Activated naive CD4-positive, alpha-beta T cell (primary cell): ENCODE data around the gene DSCAML1.

Experiments used
- DNase-seq, 4 experiments: peaks; one replicate each; lab custom pipeline; 2025; lab: John Stamatoyannopoulos, UW

DSCAML1 gene

GRCh38 chr11:117832511-117832910 is 35.5 kb upstream of the DSCAML1 start:
- DNase-seq: no peak

- DNase-seq: no peak
Observed at GRCh38 chr11:117831661-117832415, 34.8 kb upstream of the DSCAML1 start.

GRCh38 chr11:117830674-117831351 is 33.8 kb upstream of the DSCAML1 start:
- no peak for DNase-seq

- DNase-seq: no peak
Observed at GRCh38 chr11:117830072-117830471, 33.1 kb upstream of the DSCAML1 start.

- no peak for DNase-seq
Observed at GRCh38 chr11:117829369-117829725, 32.3 kb upstream of the DSCAML1 start.

GRCh38 chr11:117828611-117829368 is 31.8 kb upstream of the DSCAML1 start:
- DNase-seq: peak; percentile 37 to 80 (median 57)

GRCh38 chr11:117827521-117828511 is 30.8 kb upstream of the DSCAML1 start:
- peak in 1 of 4 experiments; percentile 33 for DNase-seq

- DNase-seq: no peak
Observed at GRCh38 chr11:117826832-117827231, 29.8 kb upstream of the DSCAML1 start.

- DNase-seq: no peak
Observed at GRCh38 chr11:117826190-117826570, 29.2 kb upstream of the DSCAML1 start.

- DNase-seq: no peak
Observed at GRCh38 chr11:117825538-117826189, 28.6 kb upstream of the DSCAML1 start.

GRCh38 chr11:117824571-117825537 is 27.8 kb upstream of the DSCAML1 start, which contains the start of gene FXYD2:
FXYD2 (minus strand) TSS chr11:117824744; CDS start chr11:117824678, 66 bp downstream.
- DNase-seq: no peak

GRCh38 chr11:117823946-117824420 is 27.0 kb upstream of the DSCAML1 start:
- no peak for DNase-seq

- peak in 1 of 4 experiments; percentile 27 for DNase-seq
Observed at GRCh38 chr11:117823294-117823945, 26.4 kb upstream of the DSCAML1 start.

GRCh38 chr11:117822074-117823033 is 25.3 kb upstream of the DSCAML1 start:
- peak in 2 of 4 experiments; percentile 45 to 59 for DNase-seq

GRCh38 chr11:117821431-117821830 is 24.4 kb upstream of the DSCAML1 start:
- no peak for DNase-seq

GRCh38 chr11:117820516-117820915 is 23.5 kb upstream of the DSCAML1 start:
- DNase-seq: no peak

- DNase-seq: no peak
Observed at GRCh38 chr11:117820071-117820470, 23.1 kb upstream of the DSCAML1 start.
